GM19238 (cell line): Measurements from ENCODE around the gene ATP1A2.

Experiments
- DNase-seq: peaks from one replicate; pipeline ENCODE4 v3.0.0; 2011; ENCODE audit warnings: low spot score; ENCODE audit not compliant: insufficient read length

ATP1A2 gene

DNA sequence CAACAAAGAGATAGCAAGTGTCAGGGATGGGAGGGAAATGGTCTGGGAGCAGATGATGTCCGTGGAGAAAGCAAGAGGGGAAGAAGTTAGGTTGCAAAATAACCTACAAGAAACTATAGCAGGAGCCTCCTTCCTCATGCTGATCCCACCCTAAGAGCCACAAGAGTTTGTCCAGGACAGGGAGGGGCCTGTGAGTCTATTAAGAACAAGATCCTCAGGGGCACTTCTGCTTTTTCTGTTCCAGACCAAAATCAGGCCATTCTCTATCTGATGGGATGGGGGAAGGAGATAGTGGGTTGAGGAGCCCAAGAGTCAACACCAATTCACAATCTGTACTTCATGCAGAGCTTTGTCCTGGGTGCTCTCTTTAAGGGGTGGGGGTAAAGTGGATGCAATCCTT is 28.1 kb downstream of the ATP1A2 start:
- no peak for DNase-seq

DNA sequence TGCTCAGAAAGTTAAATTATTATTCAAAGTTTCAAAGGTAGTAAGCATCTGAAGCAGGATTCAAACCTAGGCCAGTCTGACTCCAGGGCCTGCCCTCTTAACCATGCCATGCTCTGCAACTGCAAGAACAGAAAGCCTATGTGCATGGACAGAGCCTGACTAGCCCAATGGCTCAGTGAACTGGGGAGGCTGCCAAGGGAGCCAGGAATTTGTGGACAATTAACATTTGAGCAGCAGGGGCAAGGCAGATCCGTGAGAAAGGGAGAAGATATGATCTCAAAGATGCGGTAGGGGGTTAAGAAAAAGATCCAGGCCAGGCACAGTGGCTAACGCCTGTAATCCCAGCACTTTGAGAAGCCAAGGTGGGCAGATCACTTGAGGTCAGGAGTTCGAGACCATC is 29.4 kb downstream of the ATP1A2 start:
- no peak for DNase-seq

DNA sequence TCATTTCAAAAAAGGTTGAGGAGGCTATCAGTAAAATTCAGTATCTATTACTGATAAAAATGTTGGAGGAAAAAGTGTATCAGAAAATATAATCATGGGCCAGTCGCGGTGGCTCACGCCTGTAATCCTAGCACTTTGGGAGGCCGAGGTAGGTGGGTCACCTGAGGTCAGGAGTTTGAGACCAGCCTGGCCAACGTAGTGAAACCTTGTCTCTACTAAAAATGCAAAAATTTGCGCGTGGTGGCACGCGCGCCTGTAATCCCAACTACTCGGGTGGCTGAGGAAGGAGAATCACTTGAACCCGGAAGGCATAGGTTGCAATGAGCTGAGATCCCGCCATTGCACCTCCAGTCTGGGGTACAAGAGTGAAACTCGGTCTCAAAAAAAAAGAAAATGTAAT is 30.5 kb downstream of the ATP1A2 start:
- DNase-seq = no peak

DNA sequence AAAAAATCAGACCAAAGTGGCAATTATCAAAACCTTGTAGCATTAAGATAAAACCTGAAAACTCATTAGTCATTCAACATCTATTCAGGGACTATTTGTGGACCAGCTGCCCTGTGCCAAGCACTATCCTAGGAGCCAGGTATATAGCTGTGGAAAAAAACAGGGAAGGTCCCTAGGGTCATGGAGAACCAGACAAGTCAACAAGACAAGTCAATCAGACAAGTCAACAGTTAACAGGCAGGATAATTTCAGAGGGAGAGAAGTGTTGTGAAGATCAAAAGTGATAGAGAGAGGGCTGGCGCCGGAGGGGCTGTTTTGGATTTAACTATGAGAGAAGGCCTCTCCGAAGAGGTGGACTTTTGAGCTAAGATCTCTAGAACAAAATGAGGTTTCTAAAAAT is 32.6 kb downstream of the ATP1A2 start:
- no peak for DNase-seq

DNA sequence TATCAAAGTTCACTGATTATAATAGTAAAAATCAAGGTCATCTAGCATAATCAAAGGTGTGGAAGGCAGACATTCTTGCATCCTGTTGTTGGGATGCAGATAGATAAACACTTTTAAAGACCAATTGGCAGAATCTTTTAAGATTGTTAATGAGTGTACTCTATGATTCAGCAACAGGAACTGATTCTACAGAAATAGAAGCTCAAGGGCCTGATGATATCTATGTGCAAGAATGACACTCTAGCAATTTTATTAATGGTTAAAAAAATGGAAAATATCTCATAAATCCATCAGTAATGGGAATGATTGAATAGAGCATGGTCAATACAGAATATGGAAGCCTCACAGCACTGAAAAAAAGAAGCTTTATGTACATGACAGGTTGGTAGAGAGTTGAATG is 33.7 kb downstream of the ATP1A2 start:
- DNase-seq = no peak

DNA sequence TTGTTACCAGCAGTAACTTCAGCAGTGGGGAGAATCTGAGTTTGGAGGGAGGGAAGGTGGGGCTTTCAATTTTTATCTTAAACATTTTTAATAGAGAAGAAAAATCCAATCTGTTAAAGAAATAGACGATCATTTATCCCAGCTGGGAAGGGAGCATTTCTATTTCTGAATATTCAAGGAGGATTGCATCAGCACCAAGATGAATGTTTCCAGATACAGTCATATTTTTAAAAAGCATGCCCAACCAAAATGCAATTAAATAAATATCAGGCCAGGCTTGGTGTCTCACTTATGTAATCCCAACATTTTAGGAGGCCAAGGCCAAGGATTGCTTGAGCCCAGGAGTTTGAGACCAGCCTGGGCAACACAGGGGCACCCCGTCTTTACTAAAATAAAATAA is 34.2 kb downstream of the ATP1A2 start:
- DNase-seq = no peak

DNA sequence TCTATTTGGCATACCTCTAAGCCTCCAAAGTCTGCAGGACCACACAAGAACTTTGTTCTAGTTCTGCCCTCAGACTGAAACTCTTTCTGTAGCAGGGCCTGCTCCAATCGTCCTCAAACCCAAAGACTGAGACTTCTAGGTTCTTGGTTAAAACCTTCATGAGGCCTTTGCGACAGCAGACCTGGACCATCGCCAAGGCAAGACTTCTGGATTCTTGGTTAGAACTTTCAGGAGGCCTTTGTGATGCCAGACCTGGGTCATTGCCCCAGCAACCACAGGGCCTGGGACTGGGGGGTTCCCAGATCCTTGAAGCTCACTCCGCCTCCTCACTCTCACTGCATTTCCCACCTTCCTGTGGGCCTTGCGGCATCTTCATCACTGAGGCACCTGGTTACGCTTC is 35.7 kb downstream of the ATP1A2 start, which contains the start of gene ATP1A4:
Gene ATP1A4 (plus strand): TSS at position 301 of the 400 bp plus-strand sequence. CDS start 438 bp downstream, outside the sequence.
- no peak for DNase-seq

DNA sequence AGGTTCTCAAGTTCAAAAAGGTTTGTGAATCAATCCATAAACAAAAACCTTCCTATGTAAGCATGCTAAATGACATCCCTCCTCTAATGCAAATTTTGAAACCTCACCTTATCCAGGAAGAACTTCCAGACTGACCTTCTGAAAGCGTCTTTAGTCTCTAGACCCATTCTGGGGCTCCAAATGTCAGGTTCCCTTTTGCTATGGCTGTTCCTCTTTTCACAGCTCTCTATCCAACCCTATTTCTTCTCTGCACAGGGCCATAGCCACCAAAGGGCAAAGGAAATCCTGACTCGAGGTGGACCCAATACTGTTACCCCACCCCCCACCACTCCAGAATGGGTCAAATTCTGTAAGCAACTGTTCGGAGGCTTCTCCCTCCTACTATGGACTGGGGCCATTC is 39.2 kb downstream of the ATP1A2 start:
- DNase-seq = no peak

DNA sequence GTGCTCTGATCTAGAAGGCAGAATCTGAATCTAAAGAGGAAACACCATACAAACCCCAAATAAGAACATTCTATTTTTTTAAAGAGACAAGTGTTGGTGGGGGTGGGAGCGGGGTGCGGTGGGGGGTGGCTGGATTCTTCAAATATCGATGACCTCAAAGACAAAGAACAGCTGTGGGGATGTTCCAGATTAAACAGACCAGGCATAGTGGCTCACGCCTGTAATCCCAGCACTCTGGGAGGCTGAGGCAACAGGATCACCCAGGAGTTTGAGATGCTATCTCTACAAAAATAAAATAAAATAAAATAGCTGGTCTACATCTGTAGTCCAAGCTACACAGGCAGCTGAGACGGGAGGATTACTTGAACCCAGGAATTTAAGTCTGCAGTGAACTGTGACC is 40.8 kb downstream of the ATP1A2 start:
- no peak for DNase-seq

DNA sequence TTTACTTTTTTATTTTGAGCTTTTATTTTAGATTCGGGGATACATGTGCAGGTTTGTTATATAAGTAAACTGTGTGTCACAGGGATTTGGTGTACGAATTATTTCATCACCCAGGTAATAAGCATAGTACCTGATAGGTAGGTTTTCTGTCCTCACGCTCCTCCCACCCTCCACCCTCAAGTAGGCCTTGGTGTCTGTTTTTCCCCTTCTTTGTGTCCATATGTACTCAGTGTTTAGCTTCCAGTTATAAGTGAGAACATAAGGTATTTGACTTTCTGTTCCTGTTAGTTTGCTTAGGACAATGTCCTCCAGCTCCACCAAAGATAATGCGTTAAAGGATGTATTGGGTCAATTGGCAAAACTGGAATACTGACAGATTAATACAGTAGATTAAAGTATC is 41.6 kb downstream of the ATP1A2 start:
- DNase-seq = no peak

DNA sequence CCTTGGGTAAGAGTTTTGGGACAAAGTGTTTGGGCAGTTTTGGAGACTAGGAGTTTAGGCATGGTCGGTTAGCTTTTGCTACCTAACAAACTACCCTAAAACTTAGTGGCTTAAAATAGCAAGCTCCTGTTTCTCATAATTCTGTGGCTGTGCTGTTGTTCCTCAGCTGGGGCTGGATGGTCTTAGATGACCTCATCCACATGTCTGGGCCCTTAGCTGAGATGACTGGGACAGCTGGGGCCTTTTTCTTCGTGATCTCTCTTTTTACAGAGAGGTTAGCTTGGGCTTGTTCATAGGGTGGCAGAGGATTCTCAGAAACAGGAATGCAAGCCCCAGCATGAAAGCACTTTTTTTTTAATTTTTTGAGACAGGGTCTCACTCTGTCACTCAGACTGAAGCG is 42.5 kb downstream of the ATP1A2 start:
- no peak for DNase-seq

DNA sequence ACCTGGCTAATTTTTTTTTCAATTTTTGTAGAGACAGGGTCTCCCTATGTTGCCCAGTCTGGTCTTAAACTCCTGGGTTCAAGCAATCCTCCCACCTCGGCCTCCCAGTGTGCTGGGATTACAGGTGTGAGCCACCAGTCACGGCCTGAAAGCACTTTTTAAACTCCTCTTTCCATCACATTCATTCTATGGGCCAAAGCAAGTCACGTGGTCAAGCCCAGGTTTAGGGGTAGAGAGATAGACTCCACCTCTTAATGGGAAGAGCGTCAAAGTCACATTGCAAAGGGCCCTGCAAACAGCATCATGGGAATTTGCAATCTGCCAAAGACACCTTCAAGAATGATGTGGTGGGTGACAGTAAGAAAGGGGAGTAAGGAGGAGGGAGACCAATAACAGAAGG is 43.0 kb downstream of the ATP1A2 start:
- no peak for DNase-seq

DNA sequence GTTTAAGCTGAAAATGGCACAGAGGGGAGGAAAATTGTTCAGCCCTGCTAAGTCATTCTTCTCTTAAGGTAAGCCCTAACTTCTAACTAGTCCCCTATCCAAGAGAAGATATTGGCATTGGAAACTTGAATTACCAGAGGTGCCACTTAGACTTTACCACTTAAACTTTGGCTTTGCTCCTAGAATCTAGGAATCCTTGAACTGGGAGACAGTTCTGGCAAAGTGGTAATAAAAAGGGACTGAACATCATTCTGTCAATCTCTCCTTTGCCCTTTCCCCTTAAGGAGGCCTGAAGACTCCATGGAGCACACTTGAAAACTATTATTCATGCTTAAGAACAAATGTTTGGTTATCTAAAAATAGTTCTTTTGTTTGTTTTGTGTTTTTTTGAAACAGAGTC is 44.3 kb downstream of the ATP1A2 start:
- no peak for DNase-seq

DNA sequence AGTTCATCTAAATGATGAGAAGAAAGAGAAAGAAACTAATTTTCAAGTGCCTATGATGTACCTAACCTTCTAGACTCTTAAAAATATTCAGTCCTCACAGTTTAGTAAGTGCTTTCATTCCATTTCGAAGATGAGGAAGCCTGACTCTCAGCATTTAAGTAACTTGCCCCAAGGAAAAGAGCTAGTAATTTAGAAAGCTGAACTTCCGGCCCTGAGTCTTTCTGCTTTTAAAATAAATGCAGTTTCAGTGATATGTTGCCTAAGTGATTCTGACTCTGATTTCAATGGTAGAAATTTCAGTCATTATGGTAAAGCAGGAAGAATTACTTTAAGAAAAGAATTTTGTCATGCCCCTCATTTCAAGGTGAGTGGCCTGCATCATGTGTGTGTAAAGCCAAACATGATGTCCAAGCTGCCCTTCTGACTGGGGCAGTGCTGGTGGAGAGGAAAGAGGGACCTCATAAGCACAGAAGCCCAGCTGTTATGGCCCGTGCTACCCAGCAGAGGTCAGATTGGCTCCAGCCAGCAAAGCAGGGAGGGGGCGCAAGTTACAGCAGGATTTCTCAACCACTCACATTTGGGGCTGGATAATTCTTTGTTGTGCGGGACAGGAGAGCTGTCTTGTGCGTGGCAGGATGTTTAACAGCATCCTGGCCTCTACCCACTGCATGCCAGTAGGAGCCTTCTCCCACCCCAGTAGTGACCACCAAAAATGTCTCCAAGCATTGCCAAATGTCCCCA is 46.6 kb downstream of the ATP1A2 start:
- no peak for DNase-seq

DNA sequence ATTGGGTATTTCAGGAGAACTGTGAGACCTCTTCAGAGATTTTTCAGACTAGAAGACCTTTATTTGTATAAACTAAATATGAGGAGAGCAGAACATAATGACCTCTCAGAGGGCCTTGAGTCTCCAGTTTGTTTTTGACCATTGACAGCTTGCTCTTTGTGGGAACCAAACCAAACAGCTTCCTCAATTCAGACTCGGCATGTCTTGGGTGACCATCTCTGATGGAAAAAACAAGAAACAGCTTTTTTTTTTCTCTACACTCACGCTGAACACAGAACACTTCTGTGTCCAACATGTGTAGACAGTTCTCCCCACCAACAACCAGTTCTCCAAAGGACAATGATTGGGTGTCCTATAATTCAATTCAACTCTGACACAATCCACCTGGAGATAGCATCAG is 47.4 kb downstream of the ATP1A2 start:
- no peak for DNase-seq

DNA sequence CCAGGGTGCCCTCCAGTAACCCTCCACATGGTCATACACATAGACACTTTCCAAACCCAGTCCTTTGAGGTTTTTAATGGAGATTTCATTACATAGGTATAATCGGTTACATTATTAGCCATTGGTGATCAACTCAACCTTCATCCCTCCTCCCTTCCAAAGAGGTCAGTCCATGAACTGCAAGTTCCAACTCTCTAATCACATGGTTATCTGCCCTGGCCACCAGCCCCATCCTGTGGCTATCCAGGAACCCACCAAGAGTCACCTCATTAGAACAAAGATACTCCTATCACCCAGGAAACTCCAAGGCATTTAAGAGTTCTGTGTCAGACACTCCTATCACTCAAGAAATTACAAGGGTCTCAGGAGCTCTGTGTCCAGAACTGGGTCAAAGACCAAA is 48.1 kb downstream of the ATP1A2 start:
- DNase-seq = no peak

DNA sequence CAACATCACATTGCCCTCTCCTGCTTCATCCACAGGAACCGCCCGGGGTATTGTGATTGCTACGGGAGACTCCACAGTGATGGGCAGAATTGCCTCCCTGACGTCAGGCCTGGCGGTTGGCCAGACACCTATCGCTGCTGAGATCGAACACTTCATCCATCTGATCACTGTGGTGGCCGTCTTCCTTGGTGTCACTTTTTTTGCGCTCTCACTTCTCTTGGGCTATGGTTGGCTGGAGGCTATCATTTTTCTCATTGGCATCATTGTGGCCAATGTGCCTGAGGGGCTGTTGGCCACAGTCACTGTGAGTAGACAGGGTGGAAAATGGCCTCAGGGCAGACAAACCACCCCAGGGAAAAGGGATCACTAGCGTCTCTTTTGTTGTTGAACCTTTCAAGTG is 48.6 kb downstream of the ATP1A2 start:
- no peak for DNase-seq

DNA sequence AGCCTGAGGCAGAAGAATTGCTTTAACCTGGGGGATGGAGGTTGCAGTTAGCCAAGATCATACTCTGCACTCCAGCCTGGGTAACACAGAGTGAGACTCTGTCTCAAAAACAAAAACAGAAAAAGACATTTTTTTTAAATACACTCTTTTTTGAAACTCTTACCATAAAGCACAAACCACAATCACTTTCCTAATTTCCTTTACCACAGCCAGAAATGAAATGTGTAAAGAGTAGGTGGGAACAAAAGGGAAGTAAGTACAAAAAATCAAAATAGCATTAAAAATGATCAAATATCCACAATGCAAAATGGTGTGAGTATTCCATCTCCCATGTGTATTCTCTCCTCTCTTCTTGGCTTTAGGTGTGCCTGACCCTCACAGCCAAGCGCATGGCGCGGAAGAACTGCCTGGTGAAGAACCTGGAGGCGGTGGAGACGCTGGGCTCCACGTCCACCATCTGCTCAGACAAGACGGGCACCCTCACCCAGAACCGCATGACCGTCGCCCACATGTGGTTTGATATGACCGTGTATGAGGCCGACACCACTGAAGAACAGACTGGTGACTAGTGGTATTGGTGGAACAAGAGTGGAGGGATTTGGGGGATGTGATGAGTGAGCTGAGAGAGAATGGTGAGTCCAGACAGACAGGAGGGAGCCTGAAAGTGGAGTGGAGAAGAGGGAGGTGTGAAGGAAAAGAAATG is 50.8 kb downstream of the ATP1A2 start:
- no peak for DNase-seq

DNA sequence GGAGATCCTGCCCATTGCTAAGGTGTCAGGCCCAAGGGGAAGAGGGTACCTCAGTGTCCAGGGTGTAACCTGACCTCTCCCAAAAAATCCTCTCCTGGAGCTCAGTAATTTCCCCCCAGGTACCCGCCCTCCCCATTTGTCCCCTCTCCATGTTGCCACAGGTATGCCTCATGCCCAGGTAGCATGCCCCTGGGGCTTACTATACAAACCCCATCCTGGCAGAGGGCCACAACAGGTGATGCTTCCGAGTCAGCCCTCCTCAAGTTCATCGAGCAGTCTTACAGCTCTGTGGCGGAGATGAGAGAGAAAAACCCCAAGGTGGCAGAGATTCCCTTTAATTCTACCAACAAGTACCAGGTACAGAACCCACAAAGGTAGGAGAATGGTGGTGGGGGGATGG is 51.5 kb downstream of the ATP1A2 start:
- DNase-seq = no peak

DNA sequence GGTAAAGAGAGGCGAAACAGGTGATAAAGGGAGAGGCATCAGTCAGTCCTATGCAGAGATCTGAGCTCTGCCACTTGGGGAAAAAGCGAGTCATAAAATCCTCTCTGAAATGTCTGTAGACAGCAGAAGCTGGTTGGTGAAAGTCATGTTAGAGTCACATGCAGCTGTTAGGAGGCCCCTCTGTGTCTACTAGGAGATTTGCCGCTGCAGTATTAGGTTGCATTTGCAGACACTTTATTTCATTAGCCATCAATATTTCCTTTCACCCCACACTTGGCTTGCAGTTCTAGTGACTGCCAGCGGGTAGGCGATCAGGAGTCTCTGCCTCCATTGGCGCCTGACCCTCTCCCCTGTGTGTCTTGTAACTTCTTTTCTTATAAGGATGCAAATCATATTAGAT is 52.0 kb downstream of the ATP1A2 start:
- no peak for DNase-seq

DNA sequence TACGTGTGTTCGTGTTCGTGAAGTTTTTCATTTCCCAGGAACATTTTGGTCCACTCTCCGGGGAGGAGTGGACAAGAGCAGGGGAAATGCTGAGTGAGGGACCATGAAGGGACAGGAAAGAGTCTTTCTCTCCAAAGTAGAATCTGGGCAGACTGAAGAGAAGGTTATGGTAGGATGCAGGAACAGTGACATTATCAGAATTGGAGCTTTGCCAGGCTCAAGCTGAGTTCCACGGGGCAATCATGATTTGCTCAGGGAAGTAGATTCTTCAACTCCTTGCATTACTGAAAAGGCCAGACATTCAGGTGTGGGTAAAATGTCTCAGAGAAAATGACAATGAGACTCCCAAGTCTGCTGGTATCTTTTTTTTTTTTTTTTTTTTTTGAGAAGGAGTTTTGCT is 52.5 kb downstream of the ATP1A2 start:
- DNase-seq = no peak

DNA sequence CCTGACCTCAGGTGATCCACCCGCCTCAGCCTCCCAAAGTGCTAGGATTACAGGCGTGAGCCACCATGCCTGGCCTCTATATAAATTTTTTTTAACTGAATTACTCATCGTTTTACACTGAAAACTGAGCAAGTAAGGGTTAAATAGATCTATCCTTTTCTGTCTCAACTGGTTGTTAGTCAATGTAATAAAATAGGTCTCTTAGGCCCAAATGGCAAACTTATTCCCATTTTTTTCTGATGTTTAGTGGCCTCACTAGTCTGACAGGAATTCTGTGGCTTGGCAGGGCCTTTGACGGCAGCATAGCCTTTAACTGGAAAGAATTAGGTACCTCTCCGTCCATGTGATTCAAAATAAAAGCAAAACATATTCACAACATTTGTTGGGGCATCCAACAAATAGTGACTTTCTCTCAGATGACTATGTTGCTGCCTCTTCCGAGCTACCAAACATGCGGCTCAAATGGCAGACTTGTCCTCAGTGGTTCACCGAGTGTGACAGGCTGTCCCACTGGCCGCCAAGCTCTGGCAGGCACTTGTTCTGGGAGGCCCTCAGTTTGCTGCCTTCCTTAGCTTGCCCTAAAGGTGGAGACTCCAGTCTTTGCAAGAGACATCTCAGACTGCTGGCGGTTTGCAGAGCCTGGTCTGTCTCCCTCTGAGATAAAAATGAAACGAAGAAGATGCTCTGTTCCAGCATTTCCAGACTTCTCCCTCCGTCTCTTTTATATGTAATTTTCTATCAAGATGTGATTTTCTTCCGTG is 53.2 kb downstream of the ATP1A2 start:
- DNase-seq = no peak
